ENCODE results near the gene MAP3K8. TPM values are rescaled to one million over a fixed set of nuclear protein-coding genes. Genes with fewer than 3 reads are reported as not detected.

MAP3K8 gene
- total and polyA plus RNA-seq, 9 of the 15 experiments (the other 6 are each of a cell fraction or from before 2014, with no cell fraction given) = 6.9 to 23.6 (median 13.6) TPM

DNA sequence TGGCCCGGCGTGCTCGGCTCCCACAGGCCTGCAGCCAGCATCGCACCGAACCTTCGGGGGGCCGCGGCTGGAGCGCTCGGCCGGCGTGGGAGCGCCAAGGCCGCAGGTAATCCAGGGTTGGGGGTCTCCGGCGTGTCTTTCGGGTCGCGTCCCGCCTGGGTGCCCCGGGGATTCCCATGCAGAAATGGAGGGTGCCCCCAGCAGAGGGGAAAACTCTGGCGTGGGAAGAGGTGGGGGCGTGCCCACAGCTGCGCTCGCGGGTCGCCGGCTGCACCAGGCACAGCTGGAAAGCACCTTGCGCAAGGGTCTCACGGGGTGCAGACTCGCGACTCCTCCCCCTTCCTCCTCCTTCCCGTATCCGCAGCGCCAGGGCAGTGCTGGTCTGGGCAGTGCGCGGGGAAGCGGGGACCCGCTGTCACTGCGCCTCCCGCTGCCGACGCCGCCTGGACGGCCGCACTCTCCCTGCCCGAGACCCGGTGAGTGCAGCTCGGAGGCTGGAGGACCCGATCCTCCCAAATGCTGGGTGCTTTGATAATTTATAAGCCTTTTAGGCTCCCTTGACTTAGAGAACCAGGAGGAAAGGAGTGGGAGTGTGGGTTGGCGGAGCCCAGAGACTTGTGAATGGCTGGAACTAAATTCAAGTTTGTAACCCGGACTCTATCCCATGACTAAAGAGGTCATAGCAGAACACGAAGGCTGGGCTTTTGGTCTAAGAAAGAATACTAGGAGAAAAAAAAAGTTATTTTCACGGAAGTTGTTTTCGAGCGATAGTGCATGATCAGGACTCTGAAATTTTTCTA lies 489 bp downstream of the MAP3K8 start (continued):
- TF ChIP-seq ZNF551 (CRISPR knock-in tag; IDR thresholded peaks at IDR 0.05) = no peak
- no peak for TF ChIP-seq HMG20A (CRISPR knock-in tag; conservative IDR thresholded peaks at IDR 0.05)
- TF ChIP-seq ZKSCAN3 (CRISPR knock-in tag; IDR thresholded peaks at IDR 0.05) = no peak
- peak; percentile 89 for TF ChIP-seq FIP1L1 (IDR thresholded peaks at IDR 0.05; ENCODE audit: low read depth, low read length, poor library complexity, severe bottlenecking)
- peak; percentile 28; the same call in 1 of the 2 replicates for TF ChIP-seq ELF1 (tag; IDR thresholded peaks at IDR 0.05)
- no peak for TF ChIP-seq E2F5 (CRISPR knock-in tag; IDR thresholded peaks at IDR 0.05)
- no peak for TF ChIP-seq KAT8 (IDR thresholded peaks at IDR 0.05; ENCODE audit: low read depth)
- no peak for TF ChIP-seq NCOR1 (IDR thresholded peaks at IDR 0.05)
- TF ChIP-seq PRPF4 (IDR thresholded peaks at IDR 0.05; ENCODE audit: insufficient read depth, low read depth, low read length, poor library complexity, severe bottlenecking) = no peak
- no peak for TF ChIP-seq BCL6 (CRISPR knock-in tag; IDR thresholded peaks at IDR 0.05)
- TF ChIP-seq BHLHE40 (IDR thresholded peaks at IDR 0.05; ENCODE audit: low read length) = peak; percentile 51; the same call in 1 of the 2 replicates
- TF ChIP-seq ZNF311 (CRISPR knock-in tag; IDR thresholded peaks at IDR 0.05) = no peak
- TF ChIP-seq RBFOX2 (IDR thresholded peaks at IDR 0.05; ENCODE audit: low read depth, low read length) = peak; percentile 80
- no peak for TF ChIP-seq SIN3B (IDR thresholded peaks at IDR 0.05; ENCODE audit: low read depth)
- TF ChIP-seq ZC3H8 (IDR thresholded peaks at IDR 0.05) = no peak
- TF ChIP-seq CLOCK (CRISPR knock-in tag; IDR thresholded peaks at IDR 0.05; ENCODE audit: borderline replicate concordance) = no peak
- no peak for TF ChIP-seq NEUROD1 (IDR thresholded peaks at IDR 0.05; ENCODE audit: borderline replicate concordance, low read depth, low read length, partially characterized antibody)
- no peak for TF ChIP-seq TARDBP (IDR thresholded peaks at IDR 0.05)
- TF ChIP-seq ETV1 (tag; conservative IDR thresholded peaks at IDR 0.05; ENCODE audit: low read depth) = no peak
- no peak for TF ChIP-seq ZNF280B (CRISPR knock-in tag; IDR thresholded peaks at IDR 0.05)
- TF ChIP-seq SMARCA4 (IDR thresholded peaks at IDR 0.05) = no peak
- no peak for TF ChIP-seq CTCF (IDR thresholded peaks at IDR 0.05 in 2 of 3, conservative IDR thresholded peaks at IDR 0.05 in 1 of 3; ENCODE audit: insufficient read depth in 2 of 3, low read depth in 1 of 3, low read length in 3 of 3)
